ENCODE data around the gene INVS. TPM values are rescaled to one million over a fixed set of nuclear protein-coding genes. Genes with fewer than 3 reads are reported as not detected.

INVS gene
- total and polyA plus RNA-seq, 2 donors (not counting 1 experiment from before 2014, with no cell fraction given) = 13.9 to 37.0 TPM

GRCh38 chr9:100294341-100294740, 195.3 kb downstream of the INVS start:
- Histone ChIP-seq H2AFZ (ENCODE audit: insufficient read depth, low read depth, low read length, poor library complexity, severe bottlenecking) (no peak overlapping the region), H3K36me3 (replicated peaks in 1 of 2; ENCODE audit: control extremely low read depth in 1 of 2, control insufficient read depth in 1 of 2, extremely low read depth in 1 of 2, insufficient read depth in 2 of 2, low read length in 1 of 2) (peaks cover 16 to 58% of the 10 kb centered on the region in 2 experiments), H3K9ac (ENCODE audit: low read length) (no peak overlapping the region), H3K4me3 (ENCODE audit: control extremely low read depth in 1 of 5, extremely low read depth in 1 of 5, insufficient read depth in 1 of 5, low read depth in 2 of 5, low read length in 4 of 5) (no peak overlapping the region), H3K9me3 (ENCODE audit: control extremely low read depth in 1 of 3, control insufficient read depth in 2 of 3, insufficient read depth in 1 of 3, low read length in 2 of 3) (no peaks in the 10 kb centered on the region), H3K79me2 (ENCODE audit: control insufficient read depth, insufficient read depth, low read length) (no peaks in the 10 kb centered on the region), H4K20me1 (ENCODE audit: control insufficient read depth, insufficient read depth, low read length, poor library complexity, severe bottlenecking) (no peaks in the 10 kb centered on the region), H3K27me3 (replicated peaks in 1 of 4; ENCODE audit: control extremely low read depth in 1 of 4, control insufficient read depth in 3 of 4, insufficient read depth in 4 of 4, low read length in 3 of 4) (no peaks in the 10 kb centered on the region), H3K27ac (ENCODE audit: low read length in 2 of 2) (no peak overlapping the region), H3K4me1 (ENCODE audit: control insufficient read depth in 2 of 2, insufficient read depth in 2 of 2, low read length in 2 of 2) (no peaks in the 10 kb centered on the region), H3K4me2 (replicated peaks; ENCODE audit: low read depth, low read length, poor library complexity, severe bottlenecking) (no peak overlapping the region)
- DNase-seq (no peak), ATAC-seq (ENCODE audit: low read depth) (no peak)
- 94% methylated on average over 3 of the region's 3 CpGs for WGBS (ENCODE audit: insufficient coverage)
- CTCF ChIA-PET = no interaction called here
- no peak for TF ChIP-seq EZH2 (IDR thresholded peaks at IDR 0.05; ENCODE audit: borderline replicate concordance, insufficient read depth, low read depth, low read length, poor library complexity, severe bottlenecking)
- TF ChIP-seq CTCF (IDR thresholded peaks at IDR 0.05) = no peak
- no peak overlapping the region for H3K4me3 Mint-ChIP-seq
- H3K4me1 Mint-ChIP-seq = no peaks in the 10 kb centered on the region
- intact Hi-C loops (cut with micrococcal nuclease) = no loop called here
- no peaks in the 10 kb centered on the region for H3K9me3 Mint-ChIP-seq (ENCODE audit: insufficient read depth)
- H3K27me3 Mint-ChIP-seq = no peaks in the 10 kb centered on the region
- POLR2A ChIA-PET = no interaction called here
- no peak overlapping the region for H3K27ac Mint-ChIP-seq

GRCh38 chr9:100294806-100295205, 195.8 kb downstream of the INVS start:
- Mint-ChIP-seq H3K9me3 (ENCODE audit: insufficient read depth) (no peaks in the 10 kb centered on the region), H3K4me3 (no peak overlapping the region), H3K27me3 (no peaks in the 10 kb centered on the region), H3K4me1 (no peaks in the 10 kb centered on the region), H3K27ac (no peak overlapping the region)
- Histone ChIP-seq H3K9ac (ENCODE audit: low read length) (no peak overlapping the region), H3K4me3 (ENCODE audit: control extremely low read depth in 1 of 5, extremely low read depth in 1 of 5, insufficient read depth in 1 of 5, low read depth in 2 of 5, low read length in 4 of 5) (no peak overlapping the region), H3K27me3 (replicated peaks in 1 of 4; ENCODE audit: control extremely low read depth in 1 of 4, control insufficient read depth in 3 of 4, insufficient read depth in 4 of 4, low read length in 3 of 4) (no peaks in the 10 kb centered on the region), H4K20me1 (ENCODE audit: control insufficient read depth, insufficient read depth, low read length, poor library complexity, severe bottlenecking) (no peaks in the 10 kb centered on the region), H3K9me3 (ENCODE audit: control extremely low read depth in 1 of 3, control insufficient read depth in 2 of 3, insufficient read depth in 1 of 3, low read length in 2 of 3) (no peaks in the 10 kb centered on the region), H2AFZ (ENCODE audit: insufficient read depth, low read depth, low read length, poor library complexity, severe bottlenecking) (no peak overlapping the region), H3K4me1 (ENCODE audit: control insufficient read depth in 2 of 2, insufficient read depth in 2 of 2, low read length in 2 of 2) (no peaks in the 10 kb centered on the region), H3K79me2 (ENCODE audit: control insufficient read depth, insufficient read depth, low read length) (no peaks in the 10 kb centered on the region), H3K4me2 (replicated peaks; ENCODE audit: low read depth, low read length, poor library complexity, severe bottlenecking) (no peak overlapping the region), H3K36me3 (replicated peaks in 1 of 2; ENCODE audit: control extremely low read depth in 1 of 2, control insufficient read depth in 1 of 2, extremely low read depth in 1 of 2, insufficient read depth in 2 of 2, low read length in 1 of 2) (peaks cover 14 to 59% of the 10 kb centered on the region in 2 experiments), H3K27ac (ENCODE audit: low read length in 2 of 2) (no peak overlapping the region)
- ChIA-PET POLR2A (no interaction called here), CTCF (no interaction called here)
- no peak for DNase-seq
- WGBS (ENCODE audit: insufficient coverage) = 85% methylated on average over 6 of the region's 6 CpGs
- no peak for ATAC-seq (ENCODE audit: low read depth)
- intact Hi-C loops (cut with micrococcal nuclease) = no loop called here
- TF ChIP-seq CTCF (IDR thresholded peaks at IDR 0.05) = no peak
- TF ChIP-seq EZH2 (IDR thresholded peaks at IDR 0.05; ENCODE audit: borderline replicate concordance, insufficient read depth, low read depth, low read length, poor library complexity, severe bottlenecking) = no peak
